HG03025 (cell line): ENCODE data around the gene SSTR5.

Source experiments
- ATAC-seq: cut with Tn5 transposase; IDR thresholded peaks from one replicate; pipeline ENCODE4 v1.9.1; 2021; ENCODE audit warnings: mild to moderate bottlenecking, moderate library complexity; ENCODE audit not compliant: unreplicated experiment, low FRiP score

The SSTR5 gene

GRCh38 chr16:1101133-1101532, 28.6 kb downstream of the SSTR5 start:
- ATAC-seq, result no peak

- no peak for ATAC-seq
Measured at GRCh38 chr16:1101573-1102332, 29.2 kb downstream of the SSTR5 start.

DNA sequence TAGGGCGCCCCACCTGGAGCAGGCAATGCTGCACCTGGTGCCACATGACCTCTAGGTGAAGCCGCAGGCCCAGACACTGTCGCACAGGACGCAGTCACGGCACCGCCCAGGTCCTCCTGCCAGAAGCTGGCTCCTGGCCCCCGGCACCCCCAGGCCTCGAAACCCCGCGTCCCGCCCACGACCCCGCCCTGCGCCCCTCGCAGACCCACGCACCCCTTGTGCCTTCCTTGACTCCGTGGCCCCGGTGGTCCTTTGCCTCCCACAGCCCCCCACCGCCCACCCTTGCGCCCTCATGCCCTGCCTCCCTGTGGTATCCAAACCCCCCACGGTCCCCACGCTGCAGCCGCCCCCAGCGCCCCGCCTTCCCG, 29.8 kb downstream of the SSTR5 start:
- no peak for ATAC-seq

DNA sequence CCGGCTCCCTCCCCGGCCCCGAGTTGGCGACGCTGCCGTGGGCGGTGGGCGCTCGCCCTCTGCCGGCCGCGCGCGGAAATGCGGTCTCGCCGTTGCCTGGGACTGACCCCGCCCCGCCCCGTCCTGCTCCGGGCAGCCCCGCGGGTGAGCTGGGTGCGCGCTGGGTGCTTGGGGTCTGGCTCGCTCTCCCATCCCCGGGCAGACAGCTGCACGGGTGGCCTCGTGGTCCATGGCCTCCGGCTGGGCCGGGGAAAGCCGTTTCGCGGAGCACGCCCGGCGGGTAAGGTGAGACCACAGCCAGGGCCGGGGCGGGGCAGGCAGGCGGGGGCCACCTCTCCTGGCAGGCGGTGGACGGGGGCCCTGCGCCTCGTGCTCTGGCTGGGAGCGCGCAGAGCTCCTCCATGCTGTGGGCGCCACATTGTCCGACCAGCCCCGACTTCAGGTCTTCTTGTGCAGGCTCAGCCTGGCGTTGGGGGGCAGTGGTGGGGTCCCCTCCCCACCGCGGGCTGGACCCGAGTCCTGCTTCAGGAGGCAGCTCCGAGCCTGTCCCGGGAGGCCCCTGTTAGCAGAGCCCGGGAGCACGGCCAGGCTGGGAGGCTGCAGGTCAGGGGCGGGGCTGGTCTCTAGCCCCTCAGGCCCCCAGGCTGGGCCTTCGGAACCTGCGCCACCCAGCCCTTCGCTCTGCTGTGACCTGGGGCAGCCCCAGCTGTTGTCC, 30.5 kb downstream of the SSTR5 start:
- ATAC-seq, result no peak

DNA sequence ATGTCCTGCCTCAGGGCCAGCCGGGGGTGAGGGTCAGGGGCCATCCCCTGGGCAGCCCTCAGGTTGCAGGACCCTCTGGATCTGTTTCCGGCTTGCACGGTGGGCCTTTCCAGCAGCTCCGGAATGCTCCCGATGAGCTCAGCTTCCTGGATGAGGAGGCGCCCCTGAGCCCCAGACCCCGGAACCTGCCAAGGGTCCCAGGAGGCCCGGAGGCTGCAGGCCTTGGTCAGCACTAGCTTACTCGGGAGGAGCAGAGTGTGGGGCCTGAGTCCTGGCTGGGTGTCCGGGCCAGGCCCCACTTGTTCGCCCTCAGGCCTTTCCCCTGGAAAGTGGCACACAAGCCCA, 31.1 kb downstream of the SSTR5 start:
- ATAC-seq, result no peak

GRCh38 chr16:1105888-1106620, 33.5 kb downstream of the SSTR5 start:
- no peak for ATAC-seq

DNA sequence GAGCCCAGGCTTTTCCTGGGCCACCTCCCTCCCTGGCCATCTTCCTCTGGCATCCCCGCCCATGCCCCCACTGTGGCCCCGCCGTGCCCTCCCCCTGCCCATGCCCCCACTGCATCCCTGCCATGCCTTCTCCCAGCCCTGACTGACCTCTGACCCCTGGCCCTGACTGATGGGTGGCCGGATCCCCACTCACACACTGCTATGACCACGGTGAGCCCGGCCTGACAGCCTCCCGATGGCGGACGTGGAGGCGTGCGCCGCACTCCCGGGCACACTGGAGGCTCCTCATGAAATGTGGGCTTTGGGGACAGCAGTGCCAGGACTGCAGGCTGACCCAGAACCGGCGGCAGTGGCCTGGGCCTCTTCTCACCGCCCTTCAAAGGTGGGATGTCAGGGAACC, 34.1 kb downstream of the SSTR5 start:
- ATAC-seq, result no peak

GRCh38 chr16:1107141-1107540, 34.6 kb downstream of the SSTR5 start:
- ATAC-seq, result no peak

- ATAC-seq, result no peak
Measured at GRCh38 chr16:1107731-1108130, 35.2 kb downstream of the SSTR5 start.

DNA sequence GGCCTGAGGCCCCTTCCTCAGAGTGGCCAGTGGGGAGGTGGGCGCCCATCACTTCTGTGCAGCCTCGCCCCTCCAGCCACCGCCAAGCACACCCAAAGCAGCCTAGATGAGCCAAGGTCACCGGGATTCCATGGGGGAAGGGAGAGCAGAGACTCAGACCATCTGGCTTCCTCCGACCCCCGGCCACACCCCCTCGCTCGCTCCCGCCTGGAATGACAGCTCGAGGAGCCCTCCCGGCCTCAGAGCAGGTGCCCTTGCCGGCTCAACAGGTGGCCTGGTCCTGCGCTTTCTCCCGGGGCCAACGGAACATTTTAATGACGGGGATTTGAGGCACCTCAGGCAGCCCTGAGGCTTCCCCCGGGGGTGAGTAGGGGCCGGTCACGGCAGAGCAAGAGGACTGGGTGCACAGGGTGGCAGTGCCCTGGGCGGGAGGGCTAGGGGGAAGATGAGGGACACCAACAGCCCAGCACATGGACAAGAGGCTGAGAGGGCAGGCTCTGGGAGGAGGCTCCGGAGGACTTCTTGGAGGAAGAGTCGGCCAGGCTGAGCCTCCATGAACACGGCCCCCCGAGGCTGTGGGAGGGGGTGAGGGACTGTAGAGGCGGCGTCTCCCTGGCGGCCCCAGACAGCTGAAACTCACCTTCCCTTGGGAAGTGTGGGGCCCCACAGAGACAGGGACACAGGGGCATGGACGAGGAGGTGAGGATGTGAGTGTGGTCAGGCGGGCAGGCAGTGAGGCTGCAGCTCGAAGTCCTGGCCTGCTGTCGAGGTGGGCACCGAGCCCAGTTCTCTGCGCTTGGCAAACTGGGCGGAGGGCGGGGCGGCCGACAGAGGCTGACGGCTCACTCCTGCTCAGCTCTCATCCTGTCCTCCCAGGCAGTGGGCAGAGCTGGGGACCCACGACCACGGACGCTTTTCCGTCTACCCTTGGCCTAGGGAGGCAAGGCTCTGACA, 36.0 kb downstream of the SSTR5 start:
- no peak for ATAC-seq

- ATAC-seq, result no peak
Measured at GRCh38 chr16:1109648-1110047, 37.1 kb downstream of the SSTR5 start.

DNA sequence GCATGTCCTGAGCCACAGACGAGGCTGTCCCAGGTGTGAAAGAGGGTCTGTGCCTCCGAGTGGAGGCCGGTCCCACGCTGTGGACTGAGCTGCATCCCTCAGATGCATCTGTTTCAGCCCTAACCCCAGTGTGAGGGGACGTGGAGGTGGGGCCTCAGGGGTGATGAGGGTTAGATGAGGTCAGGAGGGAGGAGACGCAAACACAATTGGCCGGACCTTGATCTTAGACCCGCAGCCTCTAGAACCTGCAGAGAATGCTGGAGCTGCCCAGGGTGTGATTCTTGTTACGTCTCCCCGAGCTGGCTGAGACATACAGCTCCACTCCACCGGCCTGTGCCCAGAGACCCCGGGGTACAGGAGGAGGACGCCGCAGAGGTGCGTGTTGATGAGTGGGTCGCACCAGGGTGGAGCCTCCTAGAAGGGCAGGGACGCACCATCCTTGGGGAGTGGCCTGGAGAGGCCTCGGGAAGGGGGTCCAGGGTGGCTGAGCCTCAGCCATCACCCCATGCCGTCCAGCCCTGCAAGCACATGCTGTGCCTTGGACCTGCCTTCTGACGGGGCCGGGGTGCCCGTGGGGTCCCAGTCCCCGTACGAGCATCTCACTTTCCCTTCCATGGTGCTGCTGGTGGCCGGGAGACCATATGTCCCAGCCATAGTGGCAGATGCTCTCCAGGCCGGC, 40.1 kb downstream of the SSTR5 start:
- ATAC-seq, result no peak

DNA sequence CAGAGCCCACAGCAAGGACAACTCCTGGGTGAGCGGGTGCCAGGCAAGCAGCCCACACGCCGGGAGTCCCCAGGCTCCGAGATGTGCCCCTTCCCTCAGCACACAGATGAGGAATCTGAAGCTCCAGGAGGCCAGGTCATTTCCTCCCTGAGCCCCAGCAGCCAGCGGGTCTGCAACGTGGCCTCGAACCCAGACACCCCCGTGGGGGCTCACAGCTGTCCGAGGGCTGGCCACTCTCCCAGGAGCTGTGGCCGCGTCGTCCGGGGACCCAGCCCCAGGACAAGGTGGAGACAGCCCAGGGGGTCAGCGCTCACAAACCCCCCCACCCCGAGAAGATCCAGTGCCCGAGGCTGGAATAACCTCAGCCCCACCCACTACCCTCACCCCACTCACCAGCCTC, 40.9 kb downstream of the SSTR5 start:
- no peak for ATAC-seq

DNA sequence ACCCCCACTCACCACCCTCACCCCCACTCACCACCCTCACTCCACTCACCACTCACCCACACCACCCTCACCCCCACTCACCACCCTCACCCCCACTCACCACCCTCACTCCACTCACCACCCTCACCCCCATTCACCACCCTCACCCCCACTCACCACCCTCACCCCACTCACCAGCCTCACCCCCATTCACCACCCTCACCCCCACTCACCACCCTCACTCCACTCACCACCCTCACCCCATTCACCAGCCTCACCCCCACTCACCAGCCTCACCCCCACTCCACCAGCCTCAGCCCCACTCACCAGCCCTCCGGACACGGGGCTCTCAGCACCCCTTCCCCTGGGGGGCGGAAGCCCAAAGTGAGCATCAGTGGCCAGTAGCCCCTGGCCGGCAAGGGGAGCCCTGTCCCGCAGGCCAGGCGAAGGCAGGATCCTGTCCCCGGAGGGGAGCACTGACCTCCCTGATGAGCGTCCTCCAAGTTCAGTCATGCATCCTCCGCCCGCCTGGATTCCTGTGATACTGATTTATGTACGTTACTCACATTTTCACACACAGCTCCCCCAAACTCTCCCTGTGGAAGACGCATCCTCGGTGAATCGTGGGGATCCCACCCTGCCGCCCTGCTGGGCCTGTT, 41.5 kb downstream of the SSTR5 start:
- ATAC-seq, result no peak

DNA sequence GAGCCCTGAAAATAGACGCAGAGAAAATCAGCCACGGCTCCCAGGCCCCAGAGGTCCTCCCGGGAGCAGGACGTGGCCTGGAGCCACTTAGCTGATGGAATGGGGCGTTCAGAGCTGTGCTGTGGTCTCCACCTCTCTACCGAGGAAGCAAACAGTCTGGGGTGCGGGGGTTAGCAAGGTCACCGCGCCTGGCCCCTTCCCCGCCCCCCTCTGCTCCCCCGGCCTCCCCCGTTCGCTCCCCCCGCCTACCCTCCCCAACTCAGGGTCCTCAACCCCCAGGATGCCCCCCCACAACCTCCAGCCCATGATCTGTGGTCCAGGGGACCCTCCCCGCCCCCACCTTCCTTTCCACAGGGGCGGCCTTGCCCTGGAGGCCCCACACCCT, 44.1 kb downstream of the SSTR5 start:
- no peak for ATAC-seq

GRCh38 chr16:1117176-1117900, 44.8 kb downstream of the SSTR5 start:
- no peak for ATAC-seq

GRCh38 chr16:1117926-1118325, 45.4 kb downstream of the SSTR5 start:
- ATAC-seq, result no peak

DNA sequence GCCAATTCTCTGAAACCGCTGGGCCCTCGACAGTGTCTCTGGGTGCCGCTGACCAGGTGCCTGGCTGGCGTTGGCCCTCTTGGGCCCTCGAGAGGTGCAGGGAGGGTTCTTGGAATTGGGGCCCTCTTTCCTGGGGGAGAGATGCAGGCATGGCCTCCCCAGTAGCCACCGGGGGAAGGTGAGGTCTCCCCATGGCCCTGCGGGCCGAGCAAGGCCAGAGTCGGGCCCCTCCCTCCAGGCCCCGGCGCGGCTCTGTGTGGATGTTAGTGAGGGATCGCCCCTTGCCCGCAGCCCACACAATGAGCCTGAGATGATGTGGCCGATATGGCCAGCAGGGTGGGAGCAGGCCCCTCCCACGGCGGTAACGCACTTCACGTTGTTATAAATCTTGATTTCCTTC, 46.6 kb downstream of the SSTR5 start:
- no peak for ATAC-seq
